HEK293T (cell line): Measurements from ENCODE around the gene APLNR.

Experiments used
- CTCF ChIA-PET: fragments of 350-600 bp; formaldehyde crosslinking; extraction: SDS; loops from one replicate; lab custom pipeline; 2021; ENCODE audit warnings: antibody characterized with exemption, inconsistent platforms; lab: Yijun Ruan, JAX
- POLR2A ChIA-PET: fragments of 350-600 bp; formaldehyde crosslinking; extraction: SDS; loops from one replicate; lab custom pipeline; 2020; ENCODE audit warnings: antibody characterized with exemption, inconsistent platforms; lab: Yijun Ruan, JAX
- DNase-seq: peaks from one replicate; pipeline ENCODE4 v3.0.0; 2012; ENCODE audit warnings: mixed read lengths; ENCODE audit errors: extremely low spot score
- ARNT ChIP-seq: fragments of 450-650 bp; IDR thresholded peaks from 2 replicates; pipeline ENCODE4 v1.6.1; 2017; ENCODE audit warnings: mild to moderate bottlenecking
- BHLHE40 ChIP-seq: fragments of 450-650 bp; IDR thresholded peaks from 2 replicates; pipeline ENCODE4 v1.6.1; 2016; ENCODE audit warnings: mild to moderate bottlenecking, moderate library complexity, borderline replicate concordance
- CTBP1 ChIP-seq: fragments of 450-650 bp; IDR thresholded peaks from 2 replicates; pipeline ENCODE4 v1.6.1; 2016; ENCODE audit warnings: borderline replicate concordance
- ELF4 ChIP-seq: fragments of 450-650 bp; IDR thresholded peaks from 2 replicates; pipeline ENCODE4 v1.6.1; 2017; ENCODE audit warnings: antibody characterized with exemption
- FOXA1 ChIP-seq: fragments of 450-650 bp; IDR thresholded peaks from 2 replicates; pipeline ENCODE4 v1.6.1; 2016; ENCODE audit warnings: mild to moderate bottlenecking
- FOXK2 ChIP-seq: fragments of 450-650 bp; IDR thresholded peaks from 2 replicates; pipeline ENCODE4 v1.6.1; 2016; ENCODE audit warnings: mild to moderate bottlenecking
- FOXM1 ChIP-seq: fragments of 450-650 bp; IDR thresholded peaks from 2 replicates; pipeline ENCODE4 v1.6.1; 2017; ENCODE audit warnings: mild to moderate bottlenecking, borderline replicate concordance
- HDGF ChIP-seq: fragments of 450-650 bp; IDR thresholded peaks from 2 replicates; pipeline ENCODE4 v1.6.1; 2017; ENCODE audit warnings: antibody characterized with exemption, borderline replicate concordance
- L3MBTL2 ChIP-seq: fragments of 450-650 bp; conservative IDR thresholded peaks from 2 replicates; pipeline ENCODE4 v1.6.1; 2016; ENCODE audit warnings: mild to moderate bottlenecking
- LEF1 ChIP-seq: fragments of 450-650 bp; IDR thresholded peaks from 2 replicates; pipeline ENCODE4 v1.6.1; 2017; ENCODE audit warnings: mild to moderate bottlenecking, borderline replicate concordance
- NFRKB ChIP-seq: fragments of 450-650 bp; IDR thresholded peaks from 2 replicates; pipeline ENCODE4 v1.6.1; 2016; ENCODE audit warnings: mild to moderate bottlenecking, moderate library complexity
- SP1 ChIP-seq: fragments of 450-650 bp; IDR thresholded peaks from 2 replicates; pipeline ENCODE4 v1.6.1; 2017
- SUZ12 ChIP-seq: fragments of 450-650 bp; IDR thresholded peaks from 2 replicates; pipeline ENCODE4 v1.6.1; 2016; ENCODE audit warnings: mild to moderate bottlenecking
- TARDBP ChIP-seq: fragments of 450-650 bp; IDR thresholded peaks from 2 replicates; pipeline ENCODE4 v1.6.1; 2016
- ZNF384 ChIP-seq: fragments of 450-650 bp; IDR thresholded peaks from 2 replicates; pipeline ENCODE4 v1.6.1; 2016
- TF ChIP-seq, protein P1 (sequence below): fragments of 450-650 bp; IDR thresholded peaks from 2 replicates; pipeline ENCODE4 v1.6.1; 2016

Gene APLNR

GRCh38 chr11:57228600-57228999 lies 8.4 kb downstream of the APLNR start:
- DNase-seq: no peak
- ChIA-PET POLR2A (no interaction called here), CTCF (no interaction called here)
- TF ChIP-seq SP1 (no peak), FOXK2 (no peak), ARNT (no peak), NFRKB (no peak), LEF1 (no peak), BHLHE40 (no peak), HDGF (no peak), L3MBTL2 (no peak), TARDBP (no peak), ZNF384 (no peak), FOXA1 (no peak), FOXM1 (no peak), SUZ12 (no peak), CTBP1 (no peak), ELF4 (no peak)
- TF ChIP-seq, protein P1, sequence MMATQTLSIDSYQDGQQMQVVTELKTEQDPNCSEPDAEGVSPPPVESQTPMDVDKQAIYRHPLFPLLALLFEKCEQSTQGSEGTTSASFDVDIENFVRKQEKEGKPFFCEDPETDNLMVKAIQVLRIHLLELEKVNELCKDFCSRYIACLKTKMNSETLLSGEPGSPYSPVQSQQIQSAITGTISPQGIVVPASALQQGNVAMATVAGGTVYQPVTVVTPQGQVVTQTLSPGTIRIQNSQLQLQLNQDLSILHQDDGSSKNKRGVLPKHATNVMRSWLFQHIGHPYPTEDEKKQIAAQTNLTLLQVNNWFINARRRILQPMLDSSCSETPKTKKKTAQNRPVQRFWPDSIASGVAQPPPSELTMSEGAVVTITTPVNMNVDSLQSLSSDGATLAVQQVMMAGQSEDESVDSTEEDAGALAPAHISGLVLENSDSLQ: no peak

DNA sequence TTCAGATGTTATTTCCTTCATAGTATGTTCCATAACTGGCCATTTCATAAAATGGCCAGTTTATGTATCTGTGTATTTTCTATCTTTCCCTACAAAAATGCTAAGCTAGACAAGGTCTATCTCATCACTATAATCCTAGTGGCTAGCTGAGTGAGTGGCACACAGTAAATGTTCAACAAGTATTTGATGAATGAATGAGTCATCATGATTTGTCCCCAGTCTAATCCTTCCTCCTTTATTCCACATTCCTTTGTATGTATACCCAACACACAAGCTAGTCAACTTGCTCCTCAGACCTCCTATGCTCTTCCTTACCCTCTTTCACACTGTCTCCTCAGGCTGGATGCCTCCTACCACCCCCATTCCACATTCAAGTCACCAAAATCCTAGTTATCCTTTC lies 12.5 kb downstream of the APLNR start:
- POLR2A ChIA-PET: no interaction called here
- CTCF ChIA-PET: no interaction called here
- no peak for TF ChIP-seq SUZ12
- TF ChIP-seq L3MBTL2: no peak
- TF ChIP-seq ARNT: no peak
- TF ChIP-seq CTBP1: no peak
- no peak for TF ChIP-seq LEF1
- no peak for TF ChIP-seq FOXM1
- no peak for TF ChIP-seq FOXA1
- TF ChIP-seq HDGF: no peak
- no peak for TF ChIP-seq TARDBP
- no peak for TF ChIP-seq ELF4
- no peak for TF ChIP-seq ZNF384
- TF ChIP-seq BHLHE40: no peak
- TF ChIP-seq SP1: no peak
- no peak for TF ChIP-seq NFRKB
- no peak for TF ChIP-seq FOXK2
- TF ChIP-seq, protein P1: no peak
- DNase-seq: no peak

DNA sequence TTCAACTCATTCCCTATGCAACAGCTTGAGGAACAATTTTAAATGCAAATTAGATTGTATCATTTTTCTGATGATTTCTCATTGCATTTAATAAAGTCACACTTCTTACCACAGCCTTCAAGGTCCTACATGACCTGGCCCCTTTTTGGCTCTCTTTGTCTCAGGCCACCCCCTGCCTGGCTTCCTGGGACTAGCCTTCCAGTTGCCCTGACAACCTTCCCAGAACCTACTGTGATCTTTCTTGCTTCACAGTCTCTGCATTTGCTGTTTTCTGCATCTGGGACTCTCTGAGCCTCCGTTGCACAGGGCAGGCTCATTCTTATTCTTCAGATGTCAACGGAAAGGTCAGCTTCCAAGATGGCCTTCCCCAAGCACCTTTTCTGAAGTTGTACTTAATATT lies 12.9 kb downstream of the APLNR start:
- DNase-seq: no peak
- ChIA-PET POLR2A (no interaction called here), CTCF (no interaction called here)
- TF ChIP-seq BHLHE40: no peak
- TF ChIP-seq, protein P1: no peak
- TF ChIP-seq TARDBP: no peak
- TF ChIP-seq L3MBTL2: no peak
- no peak for TF ChIP-seq NFRKB
- no peak for TF ChIP-seq FOXK2
- TF ChIP-seq ELF4: no peak
- no peak for TF ChIP-seq ZNF384
- no peak for TF ChIP-seq CTBP1
- TF ChIP-seq FOXA1: no peak
- TF ChIP-seq HDGF: no peak
- TF ChIP-seq SUZ12: no peak
- no peak for TF ChIP-seq LEF1
- no peak for TF ChIP-seq ARNT
- no peak for TF ChIP-seq FOXM1

DNA sequence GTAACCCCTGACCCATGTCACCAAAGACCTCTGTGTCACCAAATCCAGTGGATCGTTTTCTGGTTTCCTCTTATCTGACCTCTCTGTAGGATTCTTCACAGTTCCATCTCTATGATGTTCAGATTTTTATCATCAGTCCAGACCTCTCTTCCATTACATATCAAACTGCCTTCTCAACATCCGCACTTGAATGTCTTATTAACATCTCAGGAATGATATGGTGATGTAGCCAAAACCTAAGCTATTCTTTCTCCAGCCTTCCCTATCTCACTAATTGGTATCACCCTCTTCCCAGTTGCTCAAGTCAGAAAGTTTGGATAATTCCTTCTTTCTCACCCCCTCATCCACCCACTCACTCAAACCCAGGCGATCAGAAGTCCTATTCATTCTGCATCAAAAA lies 13.4 kb downstream of the APLNR start:
- no peak for DNase-seq
- TF ChIP-seq FOXM1 (no peak), FOXK2 (no peak), ARNT (no peak), ELF4 (no peak), CTBP1 (no peak), LEF1 (no peak), FOXA1 (no peak), SUZ12 (no peak), TARDBP (no peak)
- ChIA-PET POLR2A (no interaction called here), CTCF (no interaction called here)

GRCh38 chr11:57222239-57222638 lies 14.8 kb downstream of the APLNR start:
- CTCF ChIA-PET: interaction anchor here (1.5 kb wide), 1 partner anchor 27 kb away, joined by 3 read pairs; no protein-coding TSS in a partner anchor
- DNase-seq: no peak
- TF ChIP-seq CTBP1: no peak
- TF ChIP-seq NFRKB: no peak
- TF ChIP-seq HDGF: no peak
- TF ChIP-seq LEF1: no peak
- no peak for TF ChIP-seq TARDBP
- no peak for TF ChIP-seq FOXA1
- no peak for TF ChIP-seq FOXK2
- no peak for TF ChIP-seq ARNT
- no peak for TF ChIP-seq ZNF384
- no peak for TF ChIP-seq FOXM1
- TF ChIP-seq SP1: no peak
- no peak for TF ChIP-seq SUZ12
- POLR2A ChIA-PET: no interaction called here

DNA sequence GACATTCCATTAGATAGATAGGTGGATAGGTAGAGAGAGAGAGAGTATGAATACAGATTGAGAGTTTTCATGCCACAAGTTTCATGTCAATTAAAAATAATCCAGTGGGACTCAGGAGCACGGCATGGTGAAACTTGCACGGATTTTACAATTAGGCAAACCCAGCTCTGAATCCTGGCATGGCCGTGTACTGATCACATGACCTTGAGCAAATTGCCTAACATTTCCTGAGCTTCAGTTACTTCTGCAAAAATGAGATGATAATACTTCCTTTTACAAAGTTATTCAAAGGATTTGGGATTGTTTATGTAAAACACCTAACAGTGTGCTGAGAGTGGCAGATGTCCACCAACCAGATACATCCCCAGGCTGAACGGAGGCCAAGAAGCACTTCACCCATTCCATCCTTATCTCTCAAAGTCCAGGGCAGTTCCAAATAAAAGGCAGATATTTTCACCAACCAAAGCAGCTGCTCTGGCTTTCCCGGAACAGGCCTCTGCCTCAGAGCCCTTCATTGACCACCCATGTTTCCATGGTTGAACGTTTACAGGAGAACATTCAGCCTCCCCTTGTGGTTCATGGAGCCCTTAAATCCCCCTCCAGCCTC lies 17.9 kb downstream of the APLNR start:
- no peak for TF ChIP-seq NFRKB
- TF ChIP-seq SUZ12: no peak
- TF ChIP-seq L3MBTL2: no peak
- TF ChIP-seq LEF1: no peak
- TF ChIP-seq SP1: no peak
- TF ChIP-seq BHLHE40: no peak
- TF ChIP-seq ARNT: no peak
- no peak for DNase-seq
- POLR2A ChIA-PET: no interaction called here
- CTCF ChIA-PET: no interaction called here
